ENCODE data around the gene FGF8. TPM values are rescaled to one million over a fixed set of nuclear protein-coding genes. Genes with fewer than 3 reads are reported as not detected.

The FGF8 gene
- total RNA-seq, 3 donors from 2014 or later, result not detected

GRCh38 chr10:101817337-101818118, 41.6 kb upstream of the FGF8 start:
- Histone ChIP-seq H3K27ac (peak overlapping the region; percentile 94 to 95), H3K27me3 (no peaks in the 10 kb centered on the region), H3K9me3 (no peaks in the 10 kb centered on the region), H3K4me1 (peaks cover 0 to 7% of the 10 kb centered on the region in 2 donors), H3K4me3 (peak overlapping the region; percentile 92 to 99 (median 96)), H3K36me3 (no peaks in the 10 kb centered on the region)
- intact Hi-C loops (cut with DNase I; ENCODE audit: low total_unique reads), result no loop called here
- TF ChIP-seq POLR2AphosphoS5 (IDR thresholded peaks at IDR 0.05) (peak; percentile 17 to 47 (median 19)), CTCF (IDR thresholded peaks at IDR 0.05) (no peak)
- peak; percentile 87 to 90 for DNase-seq (ENCODE audit: low spot score in 2 of 2)

DNA sequence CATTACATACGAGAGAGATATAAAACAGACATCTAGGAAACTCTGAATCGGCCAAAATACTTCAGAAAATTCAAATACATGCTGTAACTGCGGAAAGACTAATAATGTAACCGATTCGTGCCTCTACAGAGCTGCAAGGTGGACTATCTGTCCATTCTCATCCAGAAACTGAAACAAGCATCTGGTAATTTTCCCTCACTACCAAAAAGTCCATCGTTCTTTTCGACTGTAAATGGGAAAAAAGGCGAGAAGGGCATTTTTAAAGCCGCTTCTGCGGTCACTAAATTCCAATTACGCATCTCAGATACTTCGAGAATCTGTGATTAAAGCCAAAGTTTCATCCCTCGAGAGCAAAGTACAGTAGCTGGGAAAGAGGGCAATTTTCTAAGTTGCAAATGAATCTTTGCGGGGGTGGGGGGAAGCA, 41.0 kb upstream of the FGF8 start:
- TF ChIP-seq POLR2AphosphoS5 (IDR thresholded peaks at IDR 0.05), result no peak
- no peak for TF ChIP-seq POLR2A (IDR thresholded peaks at IDR 0.05)
- no peak for TF ChIP-seq CTCF (IDR thresholded peaks at IDR 0.05)
- H3K36me3 ChIP-seq, result no peaks in the 10 kb centered on the region
- peak overlapping the region; percentile 94 to 95 for H3K27ac ChIP-seq
- peaks cover 0 to 7% of the 10 kb centered on the region in 2 donors for H3K4me1 ChIP-seq
- DNase-seq (ENCODE audit: low spot score in 2 of 2), result no peak
- H3K27me3 ChIP-seq, result no peaks in the 10 kb centered on the region
- intact Hi-C loops (cut with DNase I; ENCODE audit: low total_unique reads), result no loop called here
- peak overlapping the region; percentile 92 to 99 (median 96) for H3K4me3 ChIP-seq
- no peaks in the 10 kb centered on the region for H3K9me3 ChIP-seq

- no peaks in the 10 kb centered on the region for H3K9me3 ChIP-seq
- intact Hi-C loops (cut with DNase I; ENCODE audit: low total_unique reads), result no loop called here
- no peaks in the 10 kb centered on the region for H3K27me3 ChIP-seq
- no peaks in the 10 kb centered on the region for H3K36me3 ChIP-seq
- no peak for DNase-seq (ENCODE audit: low spot score in 2 of 2)
- TF ChIP-seq POLR2AphosphoS5 (IDR thresholded peaks at IDR 0.05) (no peak), CTCF (IDR thresholded peaks at IDR 0.05) (no peak), POLR2A (IDR thresholded peaks at IDR 0.05) (no peak)
- peak overlapping the region; percentile 92 to 99 (median 96) for H3K4me3 ChIP-seq
- peaks cover 0 to 7% of the 10 kb centered on the region in 2 donors for H3K4me1 ChIP-seq
- H3K27ac ChIP-seq, result no peak overlapping the region
These were observed 40.5 kb upstream of the FGF8 start for GRCh38 chr10:101816376-101816775.

DNA sequence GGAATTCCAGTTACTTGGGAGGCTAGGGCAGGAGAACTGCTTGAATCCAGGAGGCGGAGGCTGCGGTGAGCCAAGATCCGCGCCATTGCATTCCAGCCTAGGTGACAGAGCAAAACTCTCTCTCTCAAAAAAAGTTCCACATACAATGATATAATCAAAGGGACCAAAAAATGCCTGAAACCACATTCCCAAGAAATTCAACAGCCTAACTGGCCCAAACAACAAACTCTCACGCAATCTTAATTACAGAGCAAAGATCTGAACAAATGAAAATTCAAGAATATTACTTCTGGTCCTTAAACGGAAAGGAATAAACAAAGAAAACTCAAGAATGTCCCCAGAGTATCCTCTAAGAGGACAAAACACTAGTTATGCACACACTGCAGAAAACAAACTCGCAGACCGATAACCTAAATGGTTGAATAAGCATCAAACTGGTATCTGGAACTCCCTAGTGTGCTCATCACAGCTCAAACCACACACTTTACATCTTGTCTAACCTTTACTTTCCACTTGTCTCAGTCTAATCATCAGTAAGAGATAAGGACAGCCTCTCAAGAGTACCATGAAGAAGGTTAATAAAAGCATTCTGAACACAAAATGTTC, 38.7 kb upstream of the FGF8 start:
- H3K36me3 ChIP-seq, result no peaks in the 10 kb centered on the region
- TF ChIP-seq CTCF (IDR thresholded peaks at IDR 0.05), result no peak
- no peak for TF ChIP-seq POLR2A (IDR thresholded peaks at IDR 0.05)
- no peak for TF ChIP-seq POLR2AphosphoS5 (IDR thresholded peaks at IDR 0.05)
- H3K27me3 ChIP-seq, result no peaks in the 10 kb centered on the region
- peaks cover 0 to 7% of the 10 kb centered on the region in 2 donors for H3K4me1 ChIP-seq
- H3K27ac ChIP-seq, result no peak overlapping the region
- DNase-seq (ENCODE audit: low spot score in 2 of 2), result no peak
- H3K4me3 ChIP-seq, result peak overlapping the region; percentile 92 to 99 (median 96)
- H3K9me3 ChIP-seq, result no peaks in the 10 kb centered on the region
- intact Hi-C loops (cut with DNase I; ENCODE audit: low total_unique reads), result no loop called here

- H3K36me3 ChIP-seq, result no peaks in the 10 kb centered on the region
- DNase-seq (ENCODE audit: low spot score in 2 of 2), result no peak
- intact Hi-C loops (cut with DNase I; ENCODE audit: low total_unique reads), result no loop called here
These were observed 36.7 kb upstream of the FGF8 start for GRCh38 chr10:101812606-101813005.

More at GRCh38 chr10:101812606-101813005, 36.7 kb upstream of the FGF8 start:
- no peak for TF ChIP-seq POLR2AphosphoS5 (IDR thresholded peaks at IDR 0.05)
- TF ChIP-seq POLR2A (IDR thresholded peaks at IDR 0.05), result no peak
- TF ChIP-seq CTCF (IDR thresholded peaks at IDR 0.05), result no peak
- Histone ChIP-seq H3K27ac (no peak overlapping the region), H3K9me3 (no peaks in the 10 kb centered on the region), H3K4me1 (peaks cover 0 to 7% of the 10 kb centered on the region in 2 donors), H3K27me3 (no peaks in the 10 kb centered on the region), H3K4me3 (no peak overlapping the region)

Measured in breast epithelium (tissue), 4 donors.